Left renal pelvis (tissue), 4 donors: ENCODE data around the gene UBL5. TPM values are rescaled to one million over a fixed set of nuclear protein-coding genes. Genes with fewer than 3 reads are reported as not detected.
"Not testable (repeated sequence)": the region's sequence is repeated elsewhere in the genome, so short reads cannot be mapped to it uniquely, and the experiment has no call there.

Source experiments
- DNase-seq, 4 donors: peaks; one replicate each; pipeline ENCODE4 v3.0.0-alpha.2; 2013; ENCODE audit warnings: low read depth in 4 of 4, low spot score in 3 of 4
- polyA plus RNA-seq, 4 donors: library from polyadenylated mRNA; unstranded; fragments of 120-200 nt; gene quantifications; one replicate each; pipeline ENCODE4 v1.2.1, GENCODE V29; 2013; ENCODE audit not compliant: insufficient read length in 4 of 4

Gene UBL5
- polyA plus RNA-seq, 4 donors, result 217 to 297 (median 282) TPM

DNA sequence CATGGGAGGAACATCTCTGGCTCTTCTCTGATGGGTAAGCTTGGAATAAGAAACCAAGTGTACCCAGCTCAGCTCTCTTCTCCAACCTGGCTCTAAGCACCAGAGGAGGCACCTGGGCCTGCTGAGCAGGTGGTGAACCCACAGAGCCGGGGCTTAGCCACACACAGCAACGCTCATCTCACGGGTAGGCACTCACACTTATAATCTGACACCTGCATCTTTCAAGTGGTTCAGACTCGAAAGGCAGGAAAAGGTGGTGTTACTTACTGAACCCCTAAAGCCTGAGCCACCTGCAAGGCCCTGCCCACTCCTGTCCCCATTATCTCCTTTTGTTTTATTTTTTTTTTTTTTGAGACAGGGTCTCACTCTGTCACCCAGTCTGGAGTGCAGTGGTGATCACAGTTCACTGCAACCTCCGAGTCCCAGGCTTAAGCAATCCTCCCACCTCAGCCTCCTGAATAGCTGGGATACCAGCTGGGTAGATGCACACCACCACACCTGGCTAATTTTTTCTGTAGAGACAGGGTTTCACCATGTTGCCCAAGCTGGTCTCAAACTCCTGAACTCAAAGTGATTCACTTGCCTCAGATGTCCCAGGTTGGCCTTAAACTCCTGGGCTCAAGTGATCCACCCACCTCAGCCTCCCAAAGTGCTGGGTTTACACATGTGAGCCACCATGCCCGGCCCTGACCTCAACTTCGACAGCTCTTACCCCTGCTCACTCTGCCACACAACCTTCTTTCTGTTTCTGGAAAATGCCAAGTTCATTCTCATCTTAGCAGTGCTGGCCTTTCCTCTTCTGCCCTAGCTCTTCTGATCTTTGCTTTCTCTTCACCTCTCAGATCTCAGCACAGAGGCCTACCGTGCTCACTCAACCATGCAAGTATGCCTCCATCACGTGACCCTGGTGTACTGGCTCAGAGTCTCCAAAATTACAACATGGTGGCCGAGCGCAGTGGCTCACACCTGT is 18.6 kb upstream of the UBL5 start:
- DNase-seq, result no peak

DNA sequence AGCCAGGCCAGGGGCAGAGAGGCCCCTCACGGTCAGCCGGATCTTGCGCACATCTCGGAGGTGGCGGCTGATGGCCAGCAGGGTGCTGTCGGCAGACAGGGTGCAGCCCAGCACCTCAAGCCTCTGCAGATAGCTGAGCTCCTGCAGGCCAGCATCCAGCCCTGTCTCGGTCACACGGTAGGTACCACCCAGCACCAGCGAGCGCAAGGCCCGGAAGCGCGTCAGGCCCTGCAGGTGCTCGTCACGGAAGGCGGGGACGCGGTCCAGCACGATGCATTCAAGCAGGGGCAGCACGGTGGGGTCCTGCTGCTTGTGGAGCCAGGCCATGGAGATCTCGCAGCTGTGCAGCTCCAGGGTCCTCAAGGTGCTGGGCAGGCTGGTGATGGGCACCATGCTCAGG is 16.6 kb upstream of the UBL5 start:
- no peak for DNase-seq

DNA sequence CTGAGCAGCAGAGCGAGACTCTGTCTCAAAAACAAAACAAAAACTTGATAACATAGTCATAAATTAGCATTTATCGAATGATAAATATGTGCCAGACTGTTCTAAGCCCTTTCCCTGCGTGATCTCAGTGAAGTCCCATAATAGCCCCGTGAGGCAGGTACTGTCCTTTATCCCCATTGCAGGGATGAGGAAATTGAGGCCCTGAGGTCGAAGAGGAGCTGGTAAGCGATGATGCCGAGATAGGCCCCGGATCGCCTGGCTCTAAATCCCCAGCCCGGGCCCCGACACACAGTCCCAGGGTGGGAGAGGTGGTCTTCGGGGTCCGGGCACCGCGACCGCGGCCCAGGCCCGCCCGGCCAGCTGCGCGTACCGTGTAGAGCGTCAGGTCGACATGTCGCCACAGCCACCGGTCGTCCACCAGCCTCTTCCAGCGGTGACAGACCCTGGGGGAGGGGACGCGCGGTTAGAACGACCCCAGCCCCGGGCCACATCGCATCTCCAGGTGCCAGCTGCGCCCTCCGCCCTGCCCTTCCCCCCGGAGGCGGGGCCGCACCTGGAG is 9.5 kb upstream of the UBL5 start:
- no peak for DNase-seq

DNA sequence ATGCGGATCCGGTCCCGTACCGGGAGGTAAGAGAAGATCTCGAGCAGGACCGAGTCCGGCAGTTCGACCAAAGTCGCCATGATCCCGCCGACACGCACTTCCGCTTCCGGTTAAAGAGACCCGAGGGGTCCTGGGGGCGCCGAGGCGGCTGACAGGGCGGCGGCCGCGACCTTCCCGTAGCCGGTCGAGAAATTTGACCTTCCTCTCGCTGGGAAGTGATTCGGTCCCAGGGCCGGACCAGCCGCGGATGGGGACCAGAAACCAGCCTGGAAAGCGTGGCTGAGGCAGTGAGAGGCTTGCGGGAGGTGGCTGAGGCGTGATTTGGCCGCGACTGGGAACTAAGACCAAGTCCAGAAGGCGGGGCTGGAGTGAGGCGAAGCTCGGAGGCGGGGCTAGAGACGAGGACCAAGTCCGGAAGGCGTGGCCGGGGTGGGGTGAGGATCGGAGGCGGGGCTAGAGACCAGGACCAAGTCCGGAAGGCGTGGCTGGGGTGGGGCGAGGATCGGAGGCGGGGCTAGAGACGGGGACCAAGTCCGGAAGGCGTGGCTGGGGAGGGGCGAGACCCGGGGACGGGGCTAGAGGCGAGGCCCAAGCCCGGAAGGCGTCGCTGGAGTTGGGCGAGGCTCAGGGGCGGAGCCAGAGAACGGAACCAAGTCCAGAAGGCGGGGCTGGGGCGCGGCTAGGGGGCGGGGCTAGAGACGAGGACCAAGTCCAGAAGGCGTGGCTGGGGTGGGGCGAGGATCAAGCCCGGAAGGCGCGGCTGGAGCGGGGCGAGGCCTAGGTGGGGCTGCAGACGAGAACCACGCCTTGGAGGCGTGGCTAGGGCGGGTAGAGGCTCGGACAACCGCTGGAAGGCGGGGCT is 8.8 kb upstream of the UBL5 start, which contains the start of gene FBXL12:
Gene FBXL12, minus strand, starts transcription at position 346 of the 862 bp plus-strand sequence. Its CDS starts 266 bp downstream, at position 80.
- peak; percentile 98 to 99 (median 99) for DNase-seq

DNA sequence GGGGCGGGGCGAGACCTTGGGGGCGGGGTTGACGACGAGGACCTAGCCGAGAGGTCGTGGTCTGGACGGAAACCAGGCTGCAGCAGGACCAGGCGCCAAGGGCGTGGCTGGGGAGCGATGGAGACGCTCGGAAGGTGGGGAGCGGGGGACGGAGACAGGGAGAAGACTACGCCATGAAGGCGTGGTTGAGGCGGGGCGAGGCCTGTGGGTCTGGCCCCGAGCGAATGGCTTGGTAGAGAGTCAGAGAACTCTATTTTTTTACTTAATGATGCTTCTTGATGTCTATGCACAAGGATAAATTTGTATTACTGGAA is 8.2 kb upstream of the UBL5 start:
- no peak for DNase-seq

DNA sequence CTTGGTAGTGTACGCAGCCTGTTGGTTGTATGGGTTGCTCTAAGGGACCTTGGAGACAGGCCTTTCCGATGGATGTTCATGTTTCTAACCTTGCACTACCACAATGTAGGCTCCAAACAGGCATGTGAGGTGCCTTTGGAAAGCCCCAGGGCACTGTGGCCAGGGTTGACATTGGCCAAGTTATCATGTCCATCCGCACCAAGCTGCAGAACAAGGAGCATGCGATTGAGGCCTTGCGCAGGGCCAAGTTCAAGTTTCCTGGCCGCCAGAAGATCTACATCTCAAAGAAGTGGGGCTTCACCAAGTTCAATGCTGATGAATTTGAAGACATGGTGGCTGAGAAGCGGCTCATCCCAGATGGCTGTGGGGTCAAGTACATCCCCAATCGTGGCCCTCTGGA is 7.7 kb upstream of the UBL5 start:
- not testable (repeated sequence) for DNase-seq

DNA sequence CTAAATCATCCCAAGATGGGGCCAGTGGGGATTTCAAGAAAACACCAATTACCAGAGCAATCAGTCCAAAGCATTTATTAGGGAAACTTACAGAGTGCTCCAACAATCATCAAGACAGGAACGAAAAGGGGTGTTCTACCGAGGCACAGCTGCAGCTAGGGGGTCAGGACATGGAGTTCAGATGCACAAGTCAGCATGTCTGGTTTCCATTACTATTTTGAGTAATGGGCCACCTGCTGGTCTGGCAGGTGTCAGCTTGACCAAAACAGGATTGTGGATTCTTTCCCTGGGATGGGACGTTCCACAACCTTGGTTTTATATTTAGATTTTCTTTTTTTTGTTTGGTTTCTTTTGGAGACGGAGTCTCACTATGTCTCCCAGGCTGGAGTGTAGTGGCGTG is 3.9 kb upstream of the UBL5 start:
- DNase-seq, result no peak

DNA sequence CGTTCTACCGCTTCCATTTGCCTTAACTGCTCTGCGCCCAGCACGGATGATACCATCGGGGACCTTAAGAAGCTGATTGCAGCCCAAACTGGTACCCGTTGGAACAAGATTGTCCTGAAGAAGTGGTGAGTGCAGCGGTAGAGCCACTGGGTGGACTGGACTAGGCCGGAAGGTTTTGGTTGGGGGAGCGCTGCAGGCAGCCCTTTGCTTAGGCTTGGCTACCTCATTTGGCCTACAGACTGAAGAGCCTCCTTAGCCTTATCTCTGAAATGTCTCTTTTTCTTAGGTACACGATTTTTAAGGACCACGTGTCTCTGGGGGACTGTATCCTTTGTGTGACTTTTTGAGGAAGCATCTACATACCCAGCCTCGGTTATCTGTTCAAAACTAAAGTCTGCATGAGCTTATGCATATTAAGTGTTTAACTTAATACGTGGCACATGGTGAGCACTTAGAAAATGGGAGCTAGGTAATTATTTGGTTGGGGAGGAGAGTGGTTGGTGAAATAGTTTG is 889 bp downstream of the UBL5 start:
- DNase-seq, result no peak

DNA sequence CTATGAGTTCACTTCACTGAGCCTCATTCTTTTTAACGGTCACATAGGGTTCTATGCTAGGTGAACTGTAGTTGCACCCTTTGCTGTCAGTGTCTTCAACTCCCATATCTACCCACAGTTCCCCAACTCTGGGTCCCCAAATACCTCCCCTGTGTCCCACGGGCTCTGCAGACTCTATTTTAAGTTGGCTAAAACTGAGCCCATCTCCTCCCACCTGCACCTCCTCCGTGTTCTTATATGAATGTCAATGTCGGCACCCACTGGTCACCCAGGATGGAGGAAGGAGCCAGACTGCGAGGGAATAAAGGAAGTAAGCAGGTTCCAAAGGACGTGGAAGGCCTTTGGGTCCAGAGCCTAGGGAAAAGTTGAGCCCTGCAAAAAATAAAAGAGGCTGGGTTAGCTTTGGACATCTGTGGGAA is 6.6 kb downstream of the UBL5 start:
- no peak for DNase-seq

DNA sequence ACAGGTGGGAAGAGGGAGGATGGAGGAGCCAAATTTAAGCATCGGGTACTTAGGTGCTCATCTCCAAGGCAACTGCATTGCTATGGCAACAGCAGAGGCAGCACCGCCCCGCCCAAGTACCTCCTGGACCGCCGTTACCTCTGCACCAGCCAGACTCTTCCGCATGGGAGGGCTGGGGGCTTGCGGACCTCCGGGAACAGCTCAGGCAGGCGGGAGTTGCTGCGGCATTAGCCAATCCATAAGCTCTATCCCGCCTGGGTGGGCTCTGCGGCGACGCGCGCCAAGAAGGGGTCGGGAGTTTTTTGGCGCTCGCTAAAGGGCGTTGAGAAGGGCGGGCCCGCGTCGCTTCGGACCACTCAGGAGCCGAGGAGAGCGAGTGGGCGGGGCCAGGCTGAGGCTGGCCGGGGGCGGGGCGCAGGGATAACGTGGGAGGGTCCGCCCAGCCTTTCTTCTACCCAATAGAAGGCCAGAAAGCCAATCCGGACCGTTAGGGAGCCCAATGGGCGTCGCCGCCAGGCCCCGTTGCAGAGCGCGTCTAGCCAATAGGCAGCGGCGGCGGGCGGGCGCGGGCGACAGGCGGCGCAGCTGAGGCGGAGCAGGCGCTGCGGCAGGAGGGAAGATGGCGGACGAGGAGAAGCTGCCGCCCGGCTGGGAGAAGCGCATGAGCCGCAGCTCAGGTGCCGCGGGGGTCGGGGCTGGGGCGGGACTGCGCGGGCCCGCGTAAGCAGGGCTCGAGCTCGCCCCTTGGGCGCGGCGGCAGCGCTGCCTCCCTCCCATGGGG is 7.2 kb downstream of the UBL5 start, which contains the start of gene PIN1:
Gene PIN1, plus strand, starts transcription at position 593 of the 781 bp plus-strand sequence. Its CDS starts 27 bp downstream, at position 620.
- DNase-seq, result peak; percentile 94 to 98 (median 96)

DNA sequence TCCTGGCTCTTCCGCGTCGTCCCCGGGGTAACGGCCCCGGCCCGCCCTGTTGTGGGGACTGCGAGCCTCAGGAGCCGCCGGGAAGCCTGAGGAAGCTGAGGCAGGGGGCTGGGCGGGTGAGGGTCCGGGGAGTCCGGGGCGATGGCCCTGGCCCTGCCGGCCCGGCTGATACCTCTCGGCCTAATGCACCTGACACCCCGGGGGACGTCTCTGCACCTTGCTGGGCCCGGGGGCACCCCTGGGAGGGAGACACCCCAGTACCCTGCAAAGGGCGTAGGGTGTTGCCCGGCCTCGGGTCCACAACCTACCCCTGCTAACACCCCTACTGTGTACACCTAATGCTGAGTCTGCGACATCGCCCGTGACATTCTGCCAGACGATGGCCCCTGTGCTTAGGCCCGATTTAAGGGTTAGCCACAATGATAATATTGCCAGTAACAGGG is 7.8 kb downstream of the UBL5 start:
- DNase-seq, result no peak

DNA sequence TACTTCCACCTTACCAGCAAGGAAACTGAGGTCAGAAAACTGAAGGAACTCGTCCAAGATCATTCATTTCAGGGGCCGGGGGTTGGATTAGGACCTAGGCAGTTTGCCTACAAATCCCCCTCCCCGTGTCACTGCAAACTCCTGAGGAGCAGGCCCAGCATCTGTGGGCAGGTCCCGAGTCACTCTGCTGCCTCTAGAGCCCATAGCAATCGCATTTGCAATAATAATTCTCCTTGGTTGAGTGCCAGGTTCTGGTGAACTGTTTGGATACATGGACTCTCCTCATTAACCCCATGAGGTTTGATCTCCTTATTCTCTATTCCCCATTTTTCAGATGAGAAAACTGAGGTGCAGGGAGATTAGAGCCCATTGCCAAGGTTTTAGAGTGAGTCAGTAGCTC is 8.3 kb downstream of the UBL5 start:
- DNase-seq, result no peak

DNA sequence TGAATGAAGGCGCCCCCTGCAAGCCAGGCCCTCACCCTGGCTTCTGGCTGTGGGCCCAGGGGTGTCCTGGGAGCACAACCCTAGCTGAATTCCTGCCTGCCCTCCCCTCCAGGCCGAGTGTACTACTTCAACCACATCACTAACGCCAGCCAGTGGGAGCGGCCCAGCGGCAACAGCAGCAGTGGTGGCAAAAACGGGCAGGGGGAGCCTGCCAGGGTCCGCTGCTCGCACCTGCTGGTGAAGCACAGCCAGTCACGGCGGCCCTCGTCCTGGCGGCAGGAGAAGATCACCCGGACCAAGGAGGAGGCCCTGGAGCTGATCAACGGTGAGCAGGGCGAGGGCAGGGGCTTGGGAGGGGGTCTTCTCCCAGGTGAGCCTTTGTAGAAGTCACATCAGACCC is 10.6 kb downstream of the UBL5 start:
- DNase-seq, result no peak

DNA sequence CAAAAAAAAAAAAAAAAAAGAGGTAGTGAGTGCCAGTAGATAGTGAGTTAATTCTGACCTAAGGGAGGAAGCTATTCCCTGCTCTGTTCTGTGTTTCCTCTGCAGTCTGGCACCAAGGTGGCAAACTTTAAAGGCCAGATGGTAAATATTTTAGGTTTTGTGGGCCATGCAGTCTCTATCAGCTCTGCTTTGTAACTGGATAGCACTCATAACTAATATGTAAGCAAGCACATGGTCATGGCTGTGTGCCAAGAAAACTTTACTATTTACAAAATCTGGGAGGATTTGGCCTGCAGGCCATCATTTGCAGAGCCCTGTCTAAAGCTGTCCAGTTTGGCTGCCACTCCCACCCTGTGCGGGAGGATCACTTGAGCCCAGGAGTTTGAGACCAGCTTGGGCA is 11.7 kb downstream of the UBL5 start:
- DNase-seq, result no peak

DNA sequence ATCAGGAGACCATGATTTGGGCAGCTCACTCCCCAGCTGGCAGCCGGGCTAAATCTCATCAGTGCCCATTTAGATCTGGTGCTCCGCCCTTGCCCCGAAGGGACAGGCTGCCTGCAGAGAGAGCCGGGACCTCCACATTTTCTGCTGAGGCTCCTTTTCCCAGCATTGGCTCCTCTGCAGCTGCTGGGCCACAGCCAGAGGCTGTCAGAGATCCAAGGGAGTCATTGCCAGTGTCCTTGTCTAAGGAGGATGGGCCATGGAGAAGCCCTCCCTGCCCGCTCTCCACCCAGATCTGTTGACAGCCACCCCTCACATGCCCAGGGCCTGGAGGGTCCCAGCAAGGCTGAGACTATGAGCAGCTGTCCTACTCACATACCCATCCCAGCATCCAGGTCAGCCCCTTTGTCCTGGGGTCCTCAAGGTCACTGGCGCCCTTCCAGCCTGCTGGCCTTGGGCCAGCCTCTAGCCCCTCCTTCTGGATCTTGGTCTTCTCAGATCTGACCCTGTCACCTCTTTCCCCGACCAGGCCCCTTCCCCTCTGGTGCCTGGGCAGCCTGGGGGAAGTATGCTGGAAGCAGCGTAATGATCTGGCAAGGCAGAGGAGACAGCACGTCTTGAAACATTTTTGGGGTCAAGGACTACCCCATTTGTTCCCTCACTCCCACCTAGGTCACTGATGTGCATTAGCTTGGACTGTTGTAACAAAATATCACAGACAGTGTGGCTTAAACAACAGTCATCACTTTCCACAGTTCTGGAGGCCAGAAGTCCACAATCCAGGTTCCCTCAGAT is 15.3 kb downstream of the UBL5 start:
- DNase-seq, result no peak

DNA sequence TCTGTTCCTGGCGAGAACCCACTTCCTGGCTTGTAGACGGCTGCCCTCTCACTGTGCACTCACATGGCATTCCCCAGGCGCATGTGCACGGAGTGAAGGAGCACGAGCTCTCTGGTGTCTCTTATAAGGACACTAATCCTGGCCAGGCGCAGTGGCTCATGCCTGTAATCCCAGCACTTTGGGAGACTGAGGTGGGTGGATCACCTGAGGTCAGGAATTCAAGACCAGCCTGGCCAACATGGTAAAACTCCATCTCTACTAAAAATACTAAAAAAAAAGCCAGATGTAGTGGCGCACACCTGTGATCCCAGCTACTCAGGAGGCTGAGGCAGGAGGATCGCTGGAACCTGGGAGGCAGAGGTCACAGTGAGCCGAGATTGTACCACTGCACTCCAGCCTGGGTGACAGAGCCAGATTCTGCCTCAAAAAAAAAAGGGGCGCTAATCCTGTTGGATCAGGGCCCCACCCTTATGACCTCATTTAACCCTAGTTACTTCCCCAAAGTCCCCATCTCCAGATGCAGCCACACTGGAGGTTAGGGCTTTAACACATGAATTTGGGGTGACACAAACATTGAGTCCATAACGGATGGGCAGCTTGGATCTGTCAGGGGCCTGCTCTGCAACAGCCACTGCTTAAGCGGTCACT is 16.0 kb downstream of the UBL5 start:
- DNase-seq, result not testable (repeated sequence)

DNA sequence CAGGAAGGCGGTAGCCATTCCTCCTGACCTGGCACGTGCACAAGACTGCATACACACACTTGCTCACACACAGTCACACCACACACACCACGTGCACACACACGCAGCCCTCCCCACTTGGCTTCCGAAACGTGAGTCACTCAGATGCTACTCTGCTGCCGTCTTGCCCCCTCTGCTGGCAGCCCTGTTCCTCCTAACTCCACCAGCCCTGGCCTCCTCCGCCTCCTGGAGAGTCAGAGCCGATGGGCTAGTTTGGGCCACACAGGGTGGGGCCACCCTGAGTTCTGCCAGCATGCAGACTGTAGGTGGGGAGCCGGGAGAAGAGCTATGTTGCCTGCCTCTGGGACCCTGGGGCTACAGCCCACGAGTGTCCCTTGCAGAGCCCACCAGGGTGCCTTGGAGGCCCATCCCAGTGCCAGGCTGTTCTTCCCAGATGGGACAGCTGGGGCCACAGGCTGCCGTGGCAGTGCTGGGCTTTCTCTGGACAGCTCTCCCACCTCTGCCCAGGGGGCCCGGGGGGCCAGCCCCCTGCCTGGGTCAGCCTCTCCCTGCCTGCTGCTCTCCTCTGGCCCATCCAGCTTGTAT is 19.5 kb downstream of the UBL5 start:
- no peak for DNase-seq

DNA sequence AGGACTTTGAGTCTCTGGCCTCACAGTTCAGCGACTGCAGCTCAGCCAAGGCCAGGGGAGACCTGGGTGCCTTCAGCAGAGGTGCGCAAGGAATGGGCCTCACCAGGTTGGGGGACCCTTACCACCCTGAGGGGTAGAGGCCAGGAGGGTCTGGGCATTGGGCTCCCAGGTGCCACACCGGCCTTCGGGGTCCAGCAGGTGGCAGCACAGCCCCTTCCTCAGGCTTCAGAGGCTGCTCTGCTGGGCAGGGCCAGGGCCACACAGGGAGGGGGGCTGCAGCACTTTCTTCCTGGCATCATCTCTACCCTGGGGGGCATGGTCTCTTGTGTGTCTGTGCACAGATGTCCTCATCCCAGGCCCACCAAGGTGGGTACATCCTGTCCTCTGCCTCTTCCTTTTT is 20.3 kb downstream of the UBL5 start:
- no peak for DNase-seq
